Right cardiac atrium (tissue), 5 donors: ENCODE results near the gene TMEM253. TPM values are rescaled to one million over a fixed set of nuclear protein-coding genes. Genes with fewer than 3 reads are reported as not detected.
A peak's percentile ranks its signal among the peaks of the same experiment; 100 is the strongest.

Experiments used
- ATAC-seq, 2 donors: fragments of 200-7000 bp; cut with Tn5 transposase; one replicate each; pipeline versions ENCODE4 v1.8.0 to v1.9.1; 2020; ENCODE audit warnings: moderate library complexity in 2 of 2, mild to moderate bottlenecking in 1 of 2
- DNase-seq, 3 donors: peaks; one replicate each; pipeline ENCODE4 v3.0.0-alpha.2; 2020
- H3K27ac ChIP-seq: one replicate; pipeline ENCODE4 v1.5.1; 2013; ENCODE audit warnings: mild to moderate bottlenecking, low read length, control low read depth, moderate library complexity
- H3K27me3 ChIP-seq: one replicate; pipeline ENCODE4 v1.6.1; 2013; ENCODE audit not compliant: control insufficient read depth, insufficient read depth
- H3K4me1 ChIP-seq: one replicate; pipeline ENCODE4 v1.6.1; 2013; ENCODE audit warnings: low read length; ENCODE audit not compliant: control insufficient read depth, insufficient read depth
- H3K4me3 ChIP-seq: one replicate; pipeline ENCODE4 v1.5.1; 2013; ENCODE audit warnings: low read length, control low read depth
- H3K9me3 ChIP-seq: one replicate; pipeline ENCODE4 v1.6.1; 2013; ENCODE audit warnings: low read length; ENCODE audit not compliant: control insufficient read depth
- WGBS: extraction: QIAGEN DNeasy Blood & Tissue Kit; methylation state at CpG from one replicate; pipeline ENCODE4 v1.1.7; 2013; 5-methylcytosine and 5-hydroxymethylcytosine counted together
- intact Hi-C, 4 donors: fragments of 100-400 bp; cut with DNase I; formaldehyde crosslinking; loops; one replicate each; pipeline versions ENCODE4 v1.11.0 to v1.14.0; 2022 to 2023
- polyA plus RNA-seq: library from polyadenylated mRNA; stranded (reverse); fragments of 200-250 nt; gene quantifications from one replicate; pipeline ENCODE4 v1.2.3, GENCODE V29; 2013
- total RNA-seq, 4 donors: library from RNA; stranded (reverse); fragmentation: NEBNext Ultra II Directional; extraction: Animal tissue kit (Norgen Biotek cat#: 25700); gene quantifications; one replicate each; pipeline ENCODE4 v1.2.1, GENCODE V29; 2021
- donor health status: healthy with polysubstance abuse.
- donor health status: DM: no; HTN: yes; CAD: no.
- donor health status: DM: no; HTN: no; CAD: no.
- donor health status: DM: no; HTN: yes; CAD: no; lungs with severe emphysema.
- donor health status: DM: yes; HTN: yes; CAD: no.

TMEM253 gene
- total and polyA plus RNA-seq, 5 donors: 0.28 to 0.63 (median 0.29) TPM

DNA sequence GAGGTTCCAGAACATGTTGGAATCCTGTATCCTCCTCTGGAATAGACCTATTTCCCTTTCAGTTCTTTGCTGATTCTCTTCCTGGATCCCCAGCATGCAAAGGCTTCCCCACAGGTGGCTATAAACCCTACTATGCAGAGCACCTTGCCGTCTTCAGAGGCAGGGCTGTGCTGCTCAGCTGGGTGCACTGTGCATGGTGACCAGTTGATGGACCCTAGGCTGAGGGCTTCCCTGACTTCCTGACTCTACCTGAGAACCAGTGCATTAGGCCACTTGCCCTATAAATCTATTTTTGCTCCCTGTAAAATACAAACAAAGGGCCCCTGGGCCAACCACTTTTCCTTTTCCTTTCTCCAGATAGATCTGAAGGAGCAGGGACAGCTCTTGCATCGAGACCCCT lies 16.5 kb upstream of the TMEM253 start:
- Histone ChIP-seq H3K4me1 (peaks cover 3% of the 10 kb centered on the region), H3K4me3 (no peak overlapping the region), H3K27ac (no peak overlapping the region), H3K27me3 (no peaks in the 10 kb centered on the region), H3K9me3 (no peaks in the 10 kb centered on the region)
- DNase-seq: no peak
- ATAC-seq: no peak
- 83% methylated on average over 2 of the region's 2 CpGs for WGBS
- intact Hi-C loops: no loop called here

DNA sequence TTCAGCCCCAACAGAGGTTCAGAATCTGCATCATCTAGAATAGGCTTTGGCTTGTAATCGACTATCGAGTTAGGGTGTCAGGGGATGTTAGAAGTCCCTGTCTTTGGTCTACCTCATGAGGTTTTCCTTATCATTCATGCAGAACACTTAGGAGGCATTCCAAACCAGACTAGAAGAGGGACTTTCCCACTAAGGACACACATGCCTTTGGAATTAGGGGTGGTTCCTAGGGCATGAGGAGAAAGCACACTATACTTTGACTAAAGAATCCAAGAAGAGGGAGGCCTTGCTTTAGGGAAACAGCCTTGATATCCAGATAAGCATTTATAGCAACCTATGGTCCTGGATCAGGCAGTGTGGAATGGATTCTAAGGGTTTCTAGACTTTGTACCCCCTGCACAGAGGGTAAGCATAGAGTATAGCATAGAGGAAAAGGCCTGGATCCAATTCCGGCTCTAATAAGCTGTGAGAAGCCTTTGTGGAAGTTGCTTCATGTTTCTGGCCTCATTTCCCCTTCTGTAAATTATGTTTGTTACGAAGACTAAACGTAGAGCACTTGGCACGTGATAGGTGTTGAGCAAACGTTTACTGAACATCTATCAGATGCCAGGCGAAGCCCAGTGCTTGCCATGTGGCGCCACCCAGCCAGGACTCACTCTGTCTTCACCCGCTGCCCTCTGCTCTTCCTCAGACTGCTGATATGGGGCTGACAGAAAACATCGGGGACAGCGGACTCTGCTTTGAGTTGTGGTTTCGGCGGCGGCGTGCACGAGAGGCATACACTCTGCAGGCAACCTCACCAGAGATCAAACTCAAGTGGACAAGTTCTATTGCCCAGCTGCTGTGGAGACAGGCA lies 15.6 kb upstream of the TMEM253 start:
- intact Hi-C loops: no loop called here
- peaks cover 3% of the 10 kb centered on the region for H3K4me1 ChIP-seq
- H3K27ac ChIP-seq: no peak overlapping the region
- DNase-seq: peak in 1 of 3 donors; percentile 64
- H3K9me3 ChIP-seq: no peaks in the 10 kb centered on the region
- no peak overlapping the region for H3K4me3 ChIP-seq
- H3K27me3 ChIP-seq: no peaks in the 10 kb centered on the region
- peak; percentile 17 to 18 for ATAC-seq
- 66% methylated on average over 17 of the region's 17 CpGs for WGBS

DNA sequence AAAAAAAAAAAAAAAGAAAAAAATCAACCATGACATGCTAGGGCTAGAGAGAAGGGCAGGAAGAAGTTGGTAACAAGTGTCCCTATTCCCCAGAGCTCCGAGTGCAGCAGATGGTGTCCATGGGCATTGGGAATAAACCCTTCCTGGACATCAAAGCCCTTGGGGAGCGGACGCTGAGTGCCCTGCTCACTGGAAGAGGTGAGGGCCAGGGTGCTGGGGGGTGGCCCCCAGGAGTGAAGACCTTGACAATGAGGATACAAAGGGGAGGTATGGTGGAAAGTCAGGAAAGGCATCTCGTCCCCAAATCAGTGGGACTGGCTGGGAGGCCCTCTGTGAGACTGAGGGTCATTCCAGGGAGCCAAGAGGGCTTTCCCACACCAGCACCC lies 14.0 kb upstream of the TMEM253 start:
- ATAC-seq (no peak), DNase-seq (no peak)
- Histone ChIP-seq H3K27me3 (no peaks in the 10 kb centered on the region), H3K9me3 (no peaks in the 10 kb centered on the region), H3K27ac (no peak overlapping the region), H3K4me1 (peaks cover 3% of the 10 kb centered on the region), H3K4me3 (no peak overlapping the region)
- intact Hi-C loops: no loop called here
- 84% methylated on average over 4 of the region's 4 CpGs for WGBS

GRCh38 chr14:21087294-21088091 lies 13.4 kb upstream of the TMEM253 start:
- Histone ChIP-seq H3K27me3 (no peaks in the 10 kb centered on the region), H3K9me3 (no peaks in the 10 kb centered on the region), H3K4me1 (peaks cover 3% of the 10 kb centered on the region), H3K4me3 (no peak overlapping the region), H3K27ac (no peak overlapping the region)
- peak; percentile 59 to 69 (median 59) for DNase-seq
- 36% methylated on average over 19 of the region's 19 CpGs for WGBS
- peak; percentile 4 to 45 for ATAC-seq
- intact Hi-C loops: no loop called here

GRCh38 chr14:21088687-21089086 lies 12.2 kb upstream of the TMEM253 start:
- Histone ChIP-seq H3K4me1 (peaks cover 3% of the 10 kb centered on the region), H3K27ac (no peak overlapping the region), H3K9me3 (no peaks in the 10 kb centered on the region), H3K4me3 (no peak overlapping the region), H3K27me3 (no peaks in the 10 kb centered on the region)
- no peak for ATAC-seq
- intact Hi-C loops: no loop called here
- 82% methylated on average over 4 of the region's 4 CpGs for WGBS
- no peak for DNase-seq

DNA sequence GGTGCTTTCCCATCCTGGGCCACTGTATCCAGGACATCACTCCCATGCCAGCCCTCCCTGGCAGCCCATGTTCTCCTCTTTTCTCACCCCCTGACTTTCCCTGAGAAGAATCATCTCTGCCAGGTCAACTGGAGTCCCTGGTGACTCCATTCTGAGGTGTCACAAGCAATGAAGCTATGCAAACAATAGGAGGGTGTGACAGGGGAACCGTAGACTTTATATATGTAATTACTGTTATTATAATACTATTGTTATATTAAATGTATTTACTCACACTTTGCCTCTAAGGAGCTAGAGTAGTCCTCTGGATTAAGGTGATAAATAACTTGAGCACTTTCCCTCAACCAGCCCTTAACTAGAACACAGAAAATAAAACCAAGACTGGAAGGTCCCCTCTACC lies 11.6 kb upstream of the TMEM253 start:
- H3K9me3 ChIP-seq: no peaks in the 10 kb centered on the region
- ATAC-seq: no peak
- intact Hi-C loops: no loop called here
- WGBS: 70% methylated on average over 1 of the region's 1 CpG
- DNase-seq: no peak
- peaks cover 3% of the 10 kb centered on the region for H3K4me1 ChIP-seq
- H3K27me3 ChIP-seq: no peaks in the 10 kb centered on the region
- H3K4me3 ChIP-seq: no peak overlapping the region
- H3K27ac ChIP-seq: no peak overlapping the region

DNA sequence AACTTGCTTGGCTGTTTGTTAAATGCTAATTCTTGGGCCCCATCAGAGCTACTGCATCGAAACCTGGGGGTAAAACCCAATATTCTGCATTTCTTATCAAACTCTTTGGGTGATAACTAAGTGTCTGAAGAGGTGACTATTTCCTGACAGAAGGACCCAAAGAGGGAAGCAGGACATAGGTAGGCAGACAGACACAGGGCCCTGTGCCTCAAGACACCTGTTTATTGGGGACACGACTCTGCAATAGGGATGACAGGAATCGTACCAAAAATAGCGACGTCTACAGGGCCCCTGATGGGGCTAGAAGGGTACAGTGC lies 11.0 kb upstream of the TMEM253 start:
- no peaks in the 10 kb centered on the region for H3K9me3 ChIP-seq
- H3K27me3 ChIP-seq: no peaks in the 10 kb centered on the region
- no peak overlapping the region for H3K4me3 ChIP-seq
- no peak overlapping the region for H3K27ac ChIP-seq
- ATAC-seq: no peak
- 71% methylated on average over 5 of the region's 5 CpGs for WGBS
- intact Hi-C loops: loop anchor here in 2 of 4 donors (5.0 kb wide), 2 partner anchors 73 to 78 kb away; no protein-coding TSS in a partner anchor
- peaks cover 1% of the 10 kb centered on the region for H3K4me1 ChIP-seq
- DNase-seq: no peak

GRCh38 chr14:21090194-21090939 lies 10.5 kb upstream of the TMEM253 start:
- no peaks in the 10 kb centered on the region for H3K9me3 ChIP-seq
- H3K4me1 ChIP-seq: no peaks in the 10 kb centered on the region
- ATAC-seq (peak; percentile 3 to 4), DNase-seq (peak; percentile 56 to 79 (median 69))
- intact Hi-C loops: loop anchor here in 2 of 4 donors (5.0 kb wide), 2 partner anchors 73 to 78 kb away; no protein-coding TSS in a partner anchor
- H3K4me3 ChIP-seq: no peak overlapping the region
- WGBS: 88% methylated on average over 45 of the region's 45 CpGs
- H3K27me3 ChIP-seq: no peaks in the 10 kb centered on the region
- H3K27ac ChIP-seq: no peak overlapping the region

- no peak overlapping the region for H3K27ac ChIP-seq
- H3K9me3 ChIP-seq: no peaks in the 10 kb centered on the region
- no peaks in the 10 kb centered on the region for H3K4me1 ChIP-seq
- H3K4me3 ChIP-seq: no peak overlapping the region
- DNase-seq (peak in 1 of 3 donors; percentile 56), ATAC-seq (no peak)
- WGBS: 89% methylated on average over 45 of the region's 45 CpGs
- intact Hi-C loops: loop anchor here in 2 of 4 donors (5.0 kb wide), 2 partner anchors 74 to 79 kb away; no protein-coding TSS in a partner anchor
- H3K27me3 ChIP-seq: no peaks in the 10 kb centered on the region
Observed at GRCh38 chr14:21090940-21091663, 9.8 kb upstream of the TMEM253 start.

DNA sequence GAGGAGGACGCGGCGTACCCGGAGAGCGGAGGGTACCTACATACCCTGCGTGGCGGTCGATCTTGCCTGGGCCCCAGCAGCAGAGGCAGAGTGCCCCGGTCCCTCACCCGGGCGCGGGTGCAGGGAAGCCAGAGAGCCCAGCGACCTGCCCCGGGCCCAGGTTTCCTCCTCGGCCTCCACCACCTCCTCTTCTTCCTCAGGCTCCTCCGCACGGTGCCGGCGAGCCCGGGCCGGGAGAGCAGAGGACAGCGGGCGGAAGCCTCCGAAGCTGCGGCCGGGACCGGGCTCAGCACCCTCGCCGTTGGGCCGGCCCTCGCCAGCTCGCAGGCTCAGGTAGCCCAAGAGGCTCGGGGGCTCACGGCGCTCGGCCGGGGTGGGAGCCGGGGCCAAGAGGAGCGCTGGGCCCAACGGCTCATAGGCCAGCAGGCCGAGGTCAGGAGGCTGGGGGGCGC lies 9.0 kb upstream of the TMEM253 start:
- Histone ChIP-seq H3K4me3 (no peak overlapping the region), H3K9me3 (no peaks in the 10 kb centered on the region), H3K27me3 (no peaks in the 10 kb centered on the region), H3K4me1 (no peaks in the 10 kb centered on the region), H3K27ac (no peak overlapping the region)
- 90% methylated on average over 42 of the region's 42 CpGs for WGBS
- intact Hi-C loops: loop anchor here (2.0 to 5.0 kb wide), 3 partner anchors 75 to 80 kb away; no protein-coding TSS in a partner anchor
- DNase-seq (peak in 2 of 3 donors; percentile 60 to 62), ATAC-seq (peak in 1 of 2 donors; percentile 6)
